Epithelial cell of esophagus (primary cell): Measurements from ENCODE around the gene SLC16A12.
A peak's percentile ranks its signal among the peaks of the same experiment; 100 is the strongest.

Source experiments
- DNase-seq: peaks from one replicate; pipeline ENCODE4 v3.0.0; 2010; ENCODE audit warnings: low read depth
- H3K4me3 ChIP-seq: 2 replicates; pipeline ENCODE4 v1.5.1; 2011; ENCODE audit warnings: mild to moderate bottlenecking, low read length, control low read depth
- CTCF ChIP-seq: IDR thresholded peaks from 2 replicates; pipeline ENCODE4 v1.5.1; 2011; ENCODE audit warnings: low read depth, mild to moderate bottlenecking, low read length, control low read depth, inconsistent platforms; ENCODE audit not compliant: insufficient read depth; ENCODE audit errors: missing control alignments

The SLC16A12 gene

DNA sequence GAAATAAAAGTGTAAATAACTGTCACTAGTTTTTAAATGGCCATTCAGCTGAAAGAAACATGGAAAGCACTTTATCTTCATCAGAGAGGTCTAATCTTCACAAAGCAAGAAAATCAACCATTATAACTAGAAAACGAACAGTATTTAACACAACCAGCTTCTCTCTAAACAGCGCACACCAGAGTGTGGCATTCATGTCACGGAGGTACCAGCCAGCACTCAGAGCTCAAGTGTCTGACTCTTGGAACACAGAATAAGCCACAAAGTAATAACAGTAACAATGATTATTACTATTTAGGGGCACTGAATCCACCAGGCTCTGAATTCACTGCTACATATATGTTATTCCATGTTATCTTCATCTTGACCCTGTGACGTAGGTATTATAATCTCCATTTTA is 60.9 kb downstream of the SLC16A12 start:
- no peak for DNase-seq
- no peak for TF ChIP-seq CTCF
- H3K4me3 ChIP-seq = no peak overlapping the region

DNA sequence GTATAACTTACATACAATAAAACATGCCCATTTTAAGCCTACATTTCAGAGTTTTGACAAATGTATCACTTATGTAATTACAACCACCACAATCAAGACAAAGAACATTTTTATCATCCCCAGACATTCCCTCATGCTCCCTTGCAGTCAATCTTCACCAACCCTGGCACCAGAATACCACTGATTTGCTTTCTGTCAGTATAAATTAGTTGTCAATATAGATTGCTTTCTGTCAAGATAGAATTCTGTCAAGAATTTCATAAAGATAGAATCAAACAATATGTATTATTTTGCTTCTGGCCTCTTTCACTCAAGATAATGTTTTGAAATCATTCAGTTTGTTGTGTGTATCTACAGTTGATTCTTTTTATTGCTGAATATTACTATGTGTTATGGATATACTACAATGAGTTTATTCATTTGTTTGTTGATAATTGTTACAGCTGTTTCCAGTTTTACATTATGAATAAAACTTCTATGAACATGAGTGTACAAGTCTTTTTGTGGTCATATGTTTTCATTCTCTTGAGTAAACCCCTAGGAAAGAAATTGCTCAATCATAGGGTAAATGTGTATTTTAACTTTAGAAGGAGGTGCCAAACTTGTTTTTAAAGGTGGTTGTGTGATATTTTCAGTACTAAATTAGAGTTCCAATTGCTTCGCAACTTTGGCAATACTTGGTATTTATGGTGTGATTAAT is 64.1 kb downstream of the SLC16A12 start:
- no peak overlapping the region for H3K4me3 ChIP-seq
- peak; percentile 66 for DNase-seq
- TF ChIP-seq CTCF = no peak

- no peak overlapping the region for H3K4me3 ChIP-seq
- no peak for DNase-seq
- TF ChIP-seq CTCF = no peak
These were observed 64.8 kb downstream of the SLC16A12 start for GRCh38 chr10:89470628-89471027.

DNA sequence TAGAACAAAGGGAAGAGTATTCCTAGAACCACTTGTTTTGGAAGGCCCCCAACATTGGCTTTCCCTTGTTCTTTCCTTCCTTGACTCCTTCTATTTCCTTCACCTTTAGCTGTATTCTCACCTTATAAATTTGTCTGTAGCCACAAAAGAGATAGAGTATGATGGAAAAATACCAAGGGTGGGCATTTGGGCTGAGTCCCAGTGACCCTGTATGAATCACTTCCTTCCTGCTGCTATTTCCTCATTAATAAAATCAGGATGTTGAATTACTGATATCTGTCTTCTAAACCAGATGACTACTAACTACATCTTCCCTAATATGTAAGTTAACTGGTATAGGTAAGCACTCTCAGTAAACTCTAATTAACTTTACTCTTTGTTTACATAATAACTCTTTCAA is 65.9 kb downstream of the SLC16A12 start:
- TF ChIP-seq CTCF = no peak
- DNase-seq = no peak

GRCh38 chr10:89468191-89468965 is 67.0 kb downstream of the SLC16A12 start:
- DNase-seq = no peak
- H3K4me3 ChIP-seq = no peak overlapping the region

More for the DNA sequence above, 65.9 kb downstream of the SLC16A12 start:
- no peak overlapping the region for H3K4me3 ChIP-seq

DNA sequence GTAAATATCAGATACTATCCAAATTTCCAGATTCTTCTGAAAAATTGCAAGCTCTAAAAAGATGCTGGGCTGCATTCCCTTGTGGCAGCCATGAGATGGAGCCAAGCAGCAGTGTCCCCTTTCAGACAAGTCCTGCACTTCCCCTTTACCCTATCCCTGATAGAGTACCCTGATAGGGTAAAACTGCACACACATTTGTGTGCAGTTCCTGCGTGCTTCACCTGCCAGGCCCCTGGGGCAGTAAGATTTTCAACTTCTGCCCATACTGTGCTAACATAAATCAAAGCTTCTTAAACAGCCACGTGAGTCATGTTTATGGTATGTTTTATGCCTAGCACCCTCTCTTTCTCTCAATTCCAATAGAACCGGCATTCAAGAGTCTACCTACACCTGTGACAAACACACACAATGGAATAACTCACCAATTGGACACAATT is 68.8 kb downstream of the SLC16A12 start:
- no peak overlapping the region for H3K4me3 ChIP-seq
- peak; percentile 78 for DNase-seq
- peak; percentile 44 for TF ChIP-seq CTCF

More at GRCh38 chr10:89468191-89468965, 67.0 kb downstream of the SLC16A12 start:
- TF ChIP-seq CTCF = no peak
